Embryonic facial prominence (tissue), 1 donor: ENCODE data around the gene STK4.

ENCODE experiments used
- DNase-seq: peaks from one replicate; pipeline ENCODE4 v3.0.0-alpha.2; 2016; ENCODE audit errors: extremely low spot score

STK4 gene

DNA sequence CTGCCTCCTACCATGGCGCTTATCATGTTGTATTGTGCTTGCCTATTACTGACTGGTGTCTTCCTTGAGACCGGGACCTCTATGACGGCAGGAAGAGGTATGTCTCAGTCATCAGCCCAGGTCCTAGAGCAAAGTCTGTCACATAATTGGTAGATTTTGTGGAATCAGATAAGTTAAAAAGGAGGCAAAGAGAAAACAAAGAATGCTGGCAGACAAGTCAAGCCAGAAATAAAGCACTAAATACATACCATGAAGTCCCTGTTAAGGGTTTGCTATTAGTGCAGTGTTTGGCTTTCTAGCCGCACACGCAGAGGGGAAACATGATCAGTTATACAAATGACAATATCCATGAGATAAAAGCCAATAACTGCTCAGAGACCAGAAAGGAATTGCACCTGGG is 12.1 kb upstream of the STK4 start:
- DNase-seq = no peak

DNA sequence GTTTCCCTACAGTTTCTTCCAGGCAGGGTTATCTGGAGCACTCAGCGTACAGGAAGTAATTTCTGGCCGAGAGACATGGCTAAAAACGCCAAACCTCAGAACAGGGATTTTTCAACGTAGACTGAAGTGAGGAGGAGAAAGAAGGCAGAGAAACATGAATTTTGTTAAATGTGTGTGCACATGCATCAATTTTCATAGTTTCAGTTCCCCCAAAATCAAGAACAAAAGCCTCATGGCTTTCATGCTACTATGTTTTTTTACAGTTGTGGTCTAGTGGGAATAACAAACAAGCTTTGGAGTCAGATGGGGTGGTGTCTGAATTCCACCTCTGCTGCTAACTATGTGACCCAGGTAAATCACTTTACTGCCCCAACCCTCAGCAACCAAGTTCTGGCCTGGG is 11.0 kb upstream of the STK4 start:
- no peak for DNase-seq

DNA sequence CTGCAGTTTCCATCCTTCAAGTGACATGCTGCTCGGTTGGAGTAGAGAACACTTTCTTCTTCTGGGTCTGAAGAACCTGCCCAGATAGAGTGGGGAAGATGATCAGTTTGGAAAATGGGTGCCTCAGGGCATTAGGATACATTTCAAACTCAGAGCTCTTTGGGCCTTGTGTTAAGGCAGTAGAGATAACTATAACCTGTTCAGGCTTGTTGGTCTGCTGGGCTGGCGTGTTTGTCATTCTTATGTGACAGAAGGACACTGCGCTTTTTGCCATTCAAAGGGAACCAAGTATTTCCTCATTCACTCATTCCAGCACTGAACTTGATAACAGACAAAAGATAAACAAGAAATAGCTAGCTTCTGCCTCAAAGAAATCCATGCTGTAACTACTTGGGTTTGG is 9.9 kb upstream of the STK4 start:
- DNase-seq = no peak

DNA sequence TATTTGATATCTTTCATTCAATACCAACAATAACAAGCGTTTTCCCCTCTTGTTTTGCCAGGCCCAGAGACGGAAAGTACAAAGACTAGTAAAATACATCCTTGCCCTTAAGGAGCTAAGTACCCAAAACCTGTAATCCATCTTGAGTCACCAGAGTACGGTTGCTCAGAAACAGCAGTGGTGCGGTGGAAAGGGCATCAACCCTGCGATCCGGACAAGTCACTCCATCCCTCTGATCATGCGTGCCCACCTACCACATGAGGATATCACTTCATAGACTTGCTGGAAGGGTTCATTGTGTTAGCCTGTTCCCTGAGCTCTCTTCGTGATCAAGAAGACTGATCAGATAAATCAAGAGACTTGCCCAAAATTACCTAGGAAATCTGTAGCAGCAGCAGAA is 8.0 kb upstream of the STK4 start:
- no peak for DNase-seq

DNA sequence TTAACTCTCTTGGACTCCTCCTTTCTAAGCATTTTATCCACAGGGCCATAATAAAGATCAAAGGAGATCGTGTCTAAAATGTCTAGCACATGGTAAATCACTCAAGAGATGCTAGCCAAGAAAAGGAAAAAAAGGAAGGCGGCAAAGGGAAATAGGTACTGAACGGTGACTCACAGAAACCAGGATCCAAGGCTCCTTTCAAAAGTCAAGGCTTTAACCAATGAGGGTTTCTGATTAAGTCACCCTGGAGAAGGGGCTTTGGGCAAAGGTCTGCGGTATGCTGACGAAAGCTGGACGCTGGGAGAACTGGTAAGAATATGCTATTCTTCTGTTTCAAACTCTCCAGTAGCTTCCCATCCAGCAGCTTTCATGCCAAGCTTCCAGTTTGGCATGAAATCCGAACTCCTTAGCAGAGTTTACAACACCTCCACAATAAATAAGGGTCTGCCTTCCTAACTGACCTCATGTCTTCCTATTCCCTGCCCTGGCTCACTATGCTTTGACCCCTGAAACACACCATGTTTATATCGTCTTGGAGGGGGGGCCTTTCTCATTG is 7.2 kb upstream of the STK4 start:
- DNase-seq = no peak

DNA sequence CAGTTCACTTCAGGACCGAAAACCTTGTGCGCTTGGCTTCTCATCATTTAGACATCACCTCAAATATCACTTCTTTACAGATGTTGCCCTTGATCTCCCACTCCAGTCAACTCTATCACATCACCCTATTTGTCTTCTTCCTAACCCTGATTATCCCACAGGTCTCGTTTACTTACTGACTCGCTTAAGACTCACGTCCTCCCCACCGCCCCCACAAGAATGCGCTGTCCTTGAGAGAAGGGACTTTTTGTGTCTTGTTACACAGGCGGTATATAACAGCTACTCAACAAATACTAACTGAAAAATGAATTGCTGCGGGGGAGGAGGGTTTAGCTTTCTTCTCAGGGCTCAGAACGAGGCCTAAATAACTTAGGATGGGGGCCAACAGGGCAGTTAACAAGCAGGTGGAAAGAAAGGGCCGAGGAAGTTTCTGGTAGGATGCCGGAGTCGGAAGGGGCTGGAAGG is 6.6 kb upstream of the STK4 start:
- no peak for DNase-seq

DNA sequence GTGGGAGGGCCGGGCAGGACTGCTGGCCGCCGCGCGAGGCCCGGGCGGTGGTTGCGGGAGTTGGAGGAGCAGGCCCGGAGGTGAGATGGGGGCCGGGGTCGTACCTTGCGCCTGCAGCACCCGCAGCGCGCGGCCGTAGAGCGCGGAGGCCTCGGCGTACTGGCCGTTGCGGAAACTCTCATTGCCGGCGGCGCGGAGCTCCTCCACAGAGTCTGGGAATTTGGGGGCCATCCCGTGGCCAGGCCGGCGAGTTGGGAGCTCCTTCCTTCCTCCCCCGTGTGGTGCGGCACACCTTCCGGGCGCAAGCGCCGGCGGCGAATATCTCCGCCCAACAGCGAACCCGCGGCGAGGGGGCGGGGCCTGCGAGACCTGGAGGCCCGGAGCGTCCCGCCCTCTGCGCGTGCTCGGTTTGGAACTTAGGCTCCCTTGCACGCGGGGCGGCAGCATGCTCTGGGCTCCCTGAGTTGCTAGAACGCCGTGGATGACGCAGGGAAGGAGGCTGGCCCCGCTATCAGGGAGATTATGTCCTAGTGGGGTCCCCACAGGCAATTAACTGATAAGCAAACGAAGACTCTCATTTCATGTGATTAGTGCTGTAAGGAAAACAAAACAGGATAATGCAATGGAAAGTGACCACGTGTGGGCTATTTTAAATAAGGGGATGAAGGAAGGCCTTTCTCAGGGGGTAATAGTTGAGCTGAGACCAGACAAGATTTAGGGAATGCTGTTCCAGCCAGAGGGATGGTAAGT is 6.0 kb upstream of the STK4 start, which contains the start of gene TOMM34:
Gene TOMM34, minus strand, starts transcription at position 295 of the 750 bp plus-strand sequence. Its CDS starts 64 bp downstream, at position 231.
- peak; percentile 80 for DNase-seq

DNA sequence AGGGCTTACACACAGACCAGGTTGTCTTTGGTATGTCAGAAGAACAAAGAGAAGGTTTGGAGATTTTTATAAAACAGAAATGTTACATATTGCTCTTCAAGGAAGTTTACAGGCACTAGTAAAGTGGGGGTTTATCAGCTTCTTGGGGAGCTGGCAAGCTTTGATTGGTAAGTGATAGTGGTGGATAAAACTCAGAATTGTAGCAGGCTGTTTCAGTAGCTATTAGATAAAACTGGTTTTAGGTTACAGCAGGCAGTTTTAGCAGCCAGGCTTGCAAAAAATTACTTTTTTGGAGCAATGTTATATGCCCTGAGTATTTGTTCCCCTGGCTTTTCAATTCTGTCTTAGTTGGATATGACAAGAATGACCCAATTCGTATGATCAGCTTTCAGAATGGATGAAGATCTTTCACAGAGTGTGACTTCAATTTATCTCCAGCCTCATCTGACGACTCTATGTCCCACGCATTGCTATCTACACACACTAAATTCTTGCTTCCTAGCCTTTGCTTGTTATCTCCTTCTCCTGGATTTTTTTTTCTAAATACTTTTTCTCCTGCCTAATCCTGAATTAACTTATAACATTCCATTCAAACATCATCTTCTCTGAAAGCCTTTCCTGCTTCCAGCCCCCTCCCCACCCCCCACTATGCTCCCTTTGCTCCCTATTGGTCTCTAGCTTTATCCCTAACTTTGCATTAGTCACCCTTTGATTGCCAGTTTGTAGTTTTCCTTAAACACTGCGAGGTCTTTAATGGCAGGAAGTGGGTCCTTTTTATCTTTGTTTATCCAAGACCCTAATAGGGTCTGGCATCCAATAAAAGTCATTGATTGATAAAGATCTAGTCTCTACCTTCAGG is 5.1 kb upstream of the STK4 start:
- no peak for DNase-seq

DNA sequence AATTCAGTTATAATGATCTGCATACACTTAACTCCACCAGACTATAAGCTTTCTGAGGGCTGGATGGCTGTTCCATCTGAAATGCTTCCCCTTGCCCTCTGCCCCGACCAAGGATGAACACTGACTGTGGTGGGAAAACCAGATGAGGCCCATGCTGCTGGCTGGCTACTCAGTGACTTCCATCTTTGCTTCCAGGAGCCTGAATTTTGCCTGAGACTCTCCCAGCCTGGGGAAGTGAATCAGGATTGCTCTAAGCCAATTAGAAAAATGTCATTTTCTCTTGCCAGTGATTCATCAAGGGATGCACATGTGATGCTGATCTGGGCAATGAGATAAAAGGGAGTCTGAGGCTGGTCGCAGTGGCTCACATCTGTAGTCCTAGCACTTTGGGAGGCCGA is 4.4 kb upstream of the STK4 start:
- no peak for DNase-seq

DNA sequence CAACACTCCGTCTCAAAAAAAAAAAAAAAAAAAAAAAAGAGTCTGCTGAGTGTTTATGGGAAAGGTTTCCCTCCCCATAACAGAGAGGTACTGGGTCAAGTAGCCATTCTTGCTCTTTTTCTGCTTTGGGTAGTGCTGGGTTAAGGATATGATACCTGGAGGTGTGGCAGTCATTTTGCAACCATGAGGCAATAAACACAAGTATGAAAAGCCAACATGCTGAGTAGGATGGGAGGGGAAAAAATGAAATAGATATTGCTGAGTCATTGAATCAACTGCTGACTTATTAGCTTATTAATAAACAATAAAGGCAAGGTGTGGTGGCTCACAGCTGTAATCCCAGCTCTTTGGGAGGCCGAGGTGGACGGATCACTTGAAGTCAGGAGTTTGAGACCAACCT is 3.8 kb upstream of the STK4 start:
- DNase-seq = no peak

DNA sequence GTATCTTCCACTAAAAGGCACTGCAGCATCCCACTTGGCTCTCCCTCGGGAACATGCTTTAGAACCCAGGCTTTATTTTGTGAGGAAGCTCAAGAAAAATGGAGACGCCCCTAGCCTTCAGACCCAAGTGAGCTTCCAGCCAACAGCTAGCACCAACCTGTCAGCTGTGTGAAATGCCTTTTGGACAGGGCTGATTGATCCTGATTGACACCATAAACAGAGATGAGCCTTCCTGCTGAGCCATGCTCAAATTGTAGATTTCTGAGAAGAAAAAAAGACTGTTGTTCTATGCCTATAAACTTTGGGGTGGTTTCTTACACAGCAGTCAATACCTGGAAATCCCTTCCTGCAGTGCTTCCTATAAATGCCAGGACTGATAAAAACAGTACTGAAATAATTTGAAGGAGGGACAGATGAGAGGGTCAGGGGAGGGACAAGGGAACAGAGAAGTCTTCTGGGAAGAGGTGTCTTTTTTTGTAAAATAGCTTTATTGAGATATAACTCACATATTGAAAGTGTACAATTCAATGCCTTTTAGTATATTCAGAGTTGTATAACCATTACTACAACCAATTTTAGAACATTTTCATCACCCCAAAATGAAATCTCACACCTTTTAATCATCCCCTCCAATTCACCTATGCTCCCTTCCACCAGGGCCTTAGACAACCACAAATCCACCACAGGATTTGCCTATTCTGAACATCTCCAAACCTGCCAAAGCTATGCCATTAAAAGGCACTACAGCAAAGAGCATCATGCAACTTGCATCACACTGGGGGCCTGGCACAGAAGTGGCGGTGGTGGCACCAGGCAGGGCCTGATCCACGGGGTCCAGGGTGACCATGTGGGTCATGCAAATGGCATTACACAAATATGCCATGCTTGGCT is 2.7 kb upstream of the STK4 start:
- no peak for DNase-seq

DNA sequence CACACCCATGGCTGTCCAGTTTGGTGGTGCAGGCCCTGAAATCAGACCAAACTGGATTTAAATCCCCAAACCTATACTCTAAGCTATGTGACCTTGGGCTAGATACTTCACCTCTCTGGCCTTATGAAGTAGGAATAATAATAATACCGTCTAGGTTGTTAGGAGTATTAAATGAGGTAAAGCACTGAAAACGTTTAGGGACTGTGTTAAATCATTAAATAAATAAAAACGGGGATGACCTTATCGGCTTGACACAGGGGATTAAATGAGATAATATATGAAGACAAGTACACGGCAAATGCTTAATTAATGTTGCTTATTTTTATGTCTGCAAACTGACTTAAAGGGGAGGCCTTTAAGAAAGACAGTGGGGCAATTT is 672 bp upstream of the STK4 start:
- no peak for DNase-seq

DNA sequence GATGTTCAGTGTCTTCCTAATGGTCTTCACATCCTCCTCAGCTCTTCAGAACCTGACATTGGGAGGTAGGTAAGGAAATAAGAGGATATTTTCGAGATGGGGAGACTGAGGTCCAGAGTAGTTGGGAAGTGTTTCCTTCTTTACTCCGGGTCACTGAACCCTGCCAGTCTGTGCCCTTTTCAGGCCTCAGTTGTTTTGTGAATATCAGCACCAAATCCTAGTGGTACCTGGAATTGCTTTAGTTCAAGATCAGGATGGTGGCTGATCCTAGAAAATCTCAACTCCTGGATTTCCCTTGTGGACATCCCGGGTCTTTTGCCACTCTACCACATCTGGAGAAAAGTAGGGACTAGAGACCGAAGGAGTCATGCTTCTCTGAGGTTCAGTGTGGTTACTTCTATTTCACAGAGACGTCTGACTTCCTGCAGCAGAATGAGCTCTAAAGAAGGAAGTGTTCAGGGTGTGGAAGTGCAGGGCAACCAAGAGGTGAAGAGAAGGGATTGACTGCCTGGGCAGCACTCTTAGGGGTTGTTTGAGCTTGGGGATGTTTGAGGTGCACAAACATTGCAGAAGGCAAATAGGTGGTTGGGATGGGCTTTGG is 995 bp downstream of the STK4 start:
- no peak for DNase-seq

DNA sequence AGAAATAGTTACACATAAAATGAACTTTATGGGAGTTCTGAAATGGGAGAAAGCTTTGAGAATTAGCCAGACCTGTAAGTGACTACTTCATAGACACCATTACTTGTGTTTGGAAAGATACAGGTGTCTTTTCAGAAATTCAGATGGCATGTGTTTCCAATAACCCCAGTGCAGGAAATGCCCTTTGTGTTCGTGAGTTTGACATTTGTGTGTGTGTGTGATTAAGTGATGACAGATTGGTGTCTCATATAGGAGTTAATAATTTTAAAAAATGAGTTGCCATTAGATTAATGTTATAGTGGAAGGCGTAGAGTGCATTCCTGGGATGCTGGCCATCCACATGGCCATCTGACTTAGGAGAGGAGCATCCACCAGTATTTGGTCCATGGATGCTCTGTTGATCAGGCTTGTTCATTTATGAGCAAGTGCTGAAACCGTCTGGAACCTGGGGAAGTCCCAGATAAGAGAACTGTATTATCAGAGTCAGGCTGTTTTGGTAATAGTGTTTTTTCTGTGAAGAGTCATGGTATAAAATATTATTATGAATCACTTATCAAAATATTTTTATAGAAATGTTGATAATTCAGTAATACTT is 3.1 kb downstream of the STK4 start:
- DNase-seq = no peak

DNA sequence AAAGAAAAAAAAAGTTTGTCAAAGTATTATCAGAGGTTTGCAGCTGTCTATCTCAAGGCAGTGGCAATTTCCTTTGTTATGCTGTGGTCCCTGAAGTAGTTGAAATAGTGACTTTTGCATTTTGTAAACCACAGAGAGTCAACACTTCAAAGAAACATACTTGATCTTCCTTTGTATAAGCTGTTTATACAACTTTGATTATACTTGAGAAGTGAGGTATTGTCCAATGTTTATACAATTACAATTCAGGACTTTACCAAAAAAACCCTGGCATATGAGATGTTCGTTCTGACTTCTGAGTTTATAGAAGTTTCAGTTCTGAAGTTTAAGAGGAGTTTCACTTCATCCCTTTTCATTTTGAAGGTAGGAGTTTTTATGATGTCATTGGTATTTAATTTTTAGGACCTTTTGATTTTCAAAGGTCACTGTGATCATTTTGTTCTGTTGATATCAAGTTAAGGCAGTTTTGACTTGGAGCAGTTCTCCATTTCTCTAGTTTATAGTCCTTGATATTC is 4.0 kb downstream of the STK4 start:
- DNase-seq = no peak

DNA sequence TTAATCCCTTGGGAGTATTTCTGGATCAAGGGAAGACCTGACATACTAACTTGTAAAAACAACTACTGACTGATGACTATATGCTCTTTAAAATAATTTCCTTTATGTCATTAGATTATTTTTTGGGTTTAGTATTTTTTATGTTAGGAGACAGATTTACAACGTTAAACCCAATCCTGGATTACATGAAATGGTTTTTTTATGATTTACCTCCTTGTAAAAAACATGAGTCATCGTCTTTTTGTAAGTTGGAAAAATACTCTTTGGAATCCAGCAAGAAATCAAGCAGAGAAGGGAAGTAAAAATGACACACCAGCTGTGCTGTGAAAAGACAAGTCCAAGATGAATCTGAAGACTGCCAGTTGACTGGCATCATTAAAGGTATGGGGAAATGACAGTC is 6.7 kb downstream of the STK4 start:
- DNase-seq = no peak

DNA sequence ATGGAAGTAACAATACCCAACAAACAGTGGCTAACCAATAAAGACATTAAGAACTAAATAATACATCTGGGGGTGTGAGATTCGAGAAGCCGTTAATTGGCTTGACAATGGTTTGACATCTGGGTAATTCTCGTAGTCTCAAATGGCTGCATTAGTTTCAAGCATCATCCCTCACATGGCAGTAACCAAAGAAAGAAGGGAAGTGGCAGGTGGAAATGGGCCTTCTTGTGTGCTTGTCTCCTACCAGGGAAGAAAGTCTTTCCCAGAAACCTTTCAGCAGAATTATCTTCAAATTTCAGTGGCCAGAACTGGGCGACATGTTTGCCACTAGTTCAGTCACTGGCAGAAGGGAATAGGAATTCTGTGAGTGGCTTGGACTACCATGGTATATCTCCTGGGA is 10.4 kb downstream of the STK4 start:
- no peak for DNase-seq

DNA sequence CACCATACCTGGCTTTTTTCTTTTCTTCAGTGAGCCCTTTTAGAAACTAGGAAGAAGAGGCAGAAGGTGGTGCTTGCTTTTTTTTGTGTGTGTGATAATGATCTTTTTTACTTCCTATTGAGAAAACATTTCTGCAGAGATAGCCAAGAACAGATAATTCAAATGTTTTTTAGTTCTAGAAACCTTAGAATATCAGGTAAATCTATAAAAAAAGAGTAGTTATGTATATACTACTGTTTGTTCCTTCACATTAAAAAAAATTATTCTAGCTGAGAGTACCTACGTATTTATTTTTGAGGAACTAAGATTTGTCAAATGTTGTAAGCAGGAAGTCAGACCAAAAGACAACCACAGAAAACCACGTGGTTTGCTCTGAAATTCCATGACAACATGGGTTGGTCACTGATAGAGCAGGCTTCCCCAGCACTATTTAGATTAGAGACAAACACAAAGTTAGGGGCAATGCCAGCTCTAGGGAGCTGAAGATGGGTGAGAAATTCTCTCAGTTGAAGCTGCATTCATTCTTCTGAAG is 12.8 kb downstream of the STK4 start:
- no peak for DNase-seq

DNA sequence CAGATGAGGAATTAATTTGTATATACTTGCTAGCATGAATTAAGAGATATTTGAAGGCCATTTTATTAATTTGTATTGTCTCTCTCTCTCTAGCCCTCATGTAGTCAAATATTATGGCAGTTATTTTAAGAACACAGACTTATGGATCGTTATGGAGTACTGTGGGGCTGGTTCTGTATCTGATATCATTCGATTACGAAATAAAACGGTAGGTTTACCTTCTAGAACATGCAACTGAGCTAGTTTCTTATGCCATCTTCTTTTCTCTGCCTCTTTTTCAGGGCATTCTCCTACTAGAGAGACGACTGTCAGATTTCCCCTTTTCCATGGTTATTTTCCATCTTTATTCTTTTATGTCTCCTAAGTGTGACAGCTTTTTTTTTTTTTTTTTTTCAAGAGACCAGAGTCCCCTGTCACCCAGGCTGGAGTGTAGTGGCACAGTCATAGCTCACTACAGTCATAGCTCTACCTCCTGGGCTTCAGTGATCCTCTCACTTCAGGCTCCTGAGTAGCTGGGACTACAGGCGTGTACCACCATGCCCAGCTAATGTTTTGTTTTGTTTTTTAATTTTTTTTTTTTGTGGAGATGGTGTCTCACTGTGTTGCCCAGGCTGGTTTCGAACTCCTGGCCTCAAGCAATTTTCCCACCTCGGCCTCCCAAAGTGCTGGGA is 15.6 kb downstream of the STK4 start:
- no peak for DNase-seq
